Progenitor cell of endocrine pancreas (in vitro differentiated cells): ENCODE data around the gene SYCN. TPM values are rescaled to one million over a fixed set of nuclear protein-coding genes. Genes with fewer than 3 reads are reported as not detected.
"Not testable (repeated sequence)": the region's sequence is repeated elsewhere in the genome, so short reads cannot be mapped to it uniquely, and the experiment has no call there.

Experiments used
- DNase-seq: peaks from one replicate; pipeline ENCODE4 v3.0.0; 2021; ENCODE audit warnings: low spot score; ENCODE audit not compliant: unreplicated experiment
- H3K27ac Mint-ChIP-seq: 2 replicates; pipeline ENCODE4 v1.8.0; 2021; ENCODE audit warnings: mild to moderate bottlenecking, moderate library complexity, mixed read lengths
- H3K27me3 Mint-ChIP-seq: 2 replicates; pipeline ENCODE4 v1.8.0; 2021; ENCODE audit warnings: mixed read lengths
- H3K36me3 Mint-ChIP-seq: 2 replicates; pipeline ENCODE4 v1.8.0; 2022; ENCODE audit warnings: mixed read lengths; ENCODE audit not compliant: insufficient read depth
- H3K4me1 Mint-ChIP-seq: 2 replicates; pipeline ENCODE4 v1.8.0; 2021; ENCODE audit warnings: low read depth, mixed read lengths
- H3K4me3 Mint-ChIP-seq: 2 replicates; pipeline ENCODE4 v1.8.0; 2021; ENCODE audit warnings: low read depth, mild to moderate bottlenecking, moderate library complexity, mixed read lengths
- H3K9me3 Mint-ChIP-seq: 2 replicates; pipeline ENCODE4 v1.8.0; 2021; ENCODE audit warnings: low read depth, mixed read lengths
- total RNA-seq: library from RNA; stranded (reverse); gene quantifications from 2 replicates; pipeline ENCODE4 v1.2.1, GENCODE V29; 2021
- TF ChIP-seq, protein P1 (sequence below): fragments of 200-600 bp; sonication (generic); IDR thresholded peaks from one replicate; pipeline ENCODE4 v1.5.0; 2021; ENCODE audit warnings: antibody characterized with exemption, mild to moderate bottlenecking; ENCODE audit not compliant: unreplicated experiment

The SYCN gene
- total RNA-seq, 1 donor from 2014 or later = not detected

DNA sequence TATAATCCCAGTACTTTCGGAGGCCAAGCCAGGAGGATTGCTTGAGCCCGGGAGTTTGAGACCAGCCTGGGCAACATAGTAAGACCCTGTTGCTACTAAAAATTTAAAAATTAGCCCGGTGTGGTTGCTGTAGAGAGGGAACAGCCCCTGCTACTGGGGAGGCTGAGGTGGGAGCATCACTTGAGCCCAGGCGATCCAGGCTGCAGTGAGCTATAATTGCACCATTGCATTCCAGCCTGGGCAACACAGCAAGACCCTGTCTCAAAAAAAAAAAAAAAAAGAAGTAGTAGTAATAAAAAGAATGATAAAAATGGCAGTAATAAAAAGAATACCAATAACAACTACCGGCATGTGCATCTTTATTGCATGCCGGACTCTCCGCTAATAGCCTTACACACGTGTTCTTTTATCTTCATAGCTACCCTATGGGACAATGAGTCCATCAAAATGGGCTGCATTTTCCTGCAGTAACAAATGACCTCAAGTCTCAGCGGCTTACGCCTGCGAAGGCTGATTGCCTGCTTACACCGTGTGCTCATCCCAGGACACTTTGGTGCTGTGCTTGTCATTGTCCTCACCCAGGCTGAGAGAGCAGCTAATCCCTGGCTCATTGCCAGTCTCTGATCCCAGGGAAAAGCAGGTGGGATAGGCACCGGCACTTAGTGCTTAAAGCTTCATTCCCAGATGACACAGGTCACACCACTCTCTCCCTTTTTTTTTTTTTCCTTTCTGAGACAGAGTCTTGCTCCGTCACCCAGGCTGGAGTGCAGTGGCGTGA is 14.4 kb upstream of the SYCN start:
- no peak overlapping the region for H3K4me3 Mint-ChIP-seq
- TF ChIP-seq, protein P1, sequence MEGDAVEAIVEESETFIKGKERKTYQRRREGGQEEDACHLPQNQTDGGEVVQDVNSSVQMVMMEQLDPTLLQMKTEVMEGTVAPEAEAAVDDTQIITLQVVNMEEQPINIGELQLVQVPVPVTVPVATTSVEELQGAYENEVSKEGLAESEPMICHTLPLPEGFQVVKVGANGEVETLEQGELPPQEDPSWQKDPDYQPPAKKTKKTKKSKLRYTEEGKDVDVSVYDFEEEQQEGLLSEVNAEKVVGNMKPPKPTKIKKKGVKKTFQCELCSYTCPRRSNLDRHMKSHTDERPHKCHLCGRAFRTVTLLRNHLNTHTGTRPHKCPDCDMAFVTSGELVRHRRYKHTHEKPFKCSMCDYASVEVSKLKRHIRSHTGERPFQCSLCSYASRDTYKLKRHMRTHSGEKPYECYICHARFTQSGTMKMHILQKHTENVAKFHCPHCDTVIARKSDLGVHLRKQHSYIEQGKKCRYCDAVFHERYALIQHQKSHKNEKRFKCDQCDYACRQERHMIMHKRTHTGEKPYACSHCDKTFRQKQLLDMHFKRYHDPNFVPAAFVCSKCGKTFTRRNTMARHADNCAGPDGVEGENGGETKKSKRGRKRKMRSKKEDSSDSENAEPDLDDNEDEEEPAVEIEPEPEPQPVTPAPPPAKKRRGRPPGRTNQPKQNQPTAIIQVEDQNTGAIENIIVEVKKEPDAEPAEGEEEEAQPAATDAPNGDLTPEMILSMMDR = no peak
- H3K27ac Mint-ChIP-seq = no peak overlapping the region
- peaks cover 5% of the 10 kb centered on the region for H3K9me3 Mint-ChIP-seq
- H3K27me3 Mint-ChIP-seq = peaks cover 48% of the 10 kb centered on the region
- no peaks in the 10 kb centered on the region for H3K36me3 Mint-ChIP-seq
- H3K4me1 Mint-ChIP-seq = no peaks in the 10 kb centered on the region
- DNase-seq = no peak

DNA sequence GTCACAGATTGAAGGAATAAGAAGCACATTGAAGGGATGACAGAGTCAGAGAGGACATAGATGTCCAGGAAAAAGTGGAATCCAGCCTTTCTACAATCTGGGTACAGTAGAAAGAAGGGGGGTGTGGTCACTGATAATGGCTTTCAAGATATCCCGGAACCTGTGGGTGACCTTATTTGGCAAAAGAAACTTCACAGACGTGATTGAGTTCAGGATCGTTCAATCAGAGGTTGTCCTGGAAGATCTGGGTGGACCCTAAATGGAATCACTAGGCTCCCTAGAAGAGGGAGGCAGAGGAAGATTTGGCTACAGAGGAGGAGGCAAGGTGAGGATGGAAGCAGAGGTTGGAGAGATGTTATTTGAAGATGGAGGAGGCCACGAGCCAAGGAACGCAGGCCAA is 13.0 kb upstream of the SYCN start:
- peaks cover 44% of the 10 kb centered on the region for H3K27me3 Mint-ChIP-seq
- H3K9me3 Mint-ChIP-seq = peaks cover 5% of the 10 kb centered on the region
- H3K4me3 Mint-ChIP-seq = no peak overlapping the region
- no peak overlapping the region for H3K27ac Mint-ChIP-seq
- H3K36me3 Mint-ChIP-seq = no peaks in the 10 kb centered on the region
- no peak for DNase-seq
- TF ChIP-seq, protein P1 = no peak
- no peaks in the 10 kb centered on the region for H3K4me1 Mint-ChIP-seq

DNA sequence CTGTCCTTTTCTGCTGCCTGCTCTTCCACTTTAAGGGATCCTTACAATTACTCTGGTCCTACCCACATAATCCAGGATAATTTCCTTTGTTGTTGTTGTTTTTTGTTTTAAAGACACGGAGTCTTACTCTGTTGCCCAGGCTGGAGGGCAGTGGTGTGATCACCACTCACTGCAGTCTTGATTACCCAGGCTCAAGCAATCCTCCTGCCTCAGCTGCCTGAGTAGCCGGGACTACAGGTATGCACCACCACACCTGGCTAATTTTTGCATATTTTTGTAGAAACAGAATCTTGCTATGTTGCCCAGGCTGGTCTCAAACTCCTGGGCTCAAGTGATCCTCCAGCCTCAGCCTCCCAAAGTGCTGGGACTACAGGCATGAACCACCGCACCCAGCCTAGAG is 11.3 kb upstream of the SYCN start:
- peaks cover 36% of the 10 kb centered on the region for H3K27me3 Mint-ChIP-seq
- not testable (repeated sequence) for H3K4me1 Mint-ChIP-seq, H3K36me3 Mint-ChIP-seq, H3K4me3 Mint-ChIP-seq, DNase-seq, H3K27ac Mint-ChIP-seq, H3K9me3 Mint-ChIP-seq

DNA sequence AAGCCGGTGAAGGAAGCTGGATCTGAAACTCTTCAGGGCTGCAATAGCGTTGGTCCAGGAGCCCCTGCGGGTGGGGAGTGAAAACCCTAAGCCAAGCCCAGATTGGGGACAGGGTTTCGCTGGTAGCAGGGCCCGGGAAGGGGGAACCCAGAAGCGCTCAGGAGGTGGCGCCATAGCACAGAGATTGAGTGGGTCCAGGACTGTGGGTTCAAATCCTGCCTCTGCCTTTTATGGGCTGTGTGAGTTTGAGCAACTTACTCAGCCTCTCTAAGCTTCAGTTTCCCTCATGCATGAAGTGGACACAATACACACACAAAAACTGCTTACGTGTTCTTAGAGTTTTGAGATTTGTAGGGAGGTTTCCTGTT is 8.3 kb upstream of the SYCN start:
- Mint-ChIP-seq H3K27me3 (peaks cover 24% of the 10 kb centered on the region), H3K9me3 (peaks cover 5% of the 10 kb centered on the region), H3K36me3 (no peaks in the 10 kb centered on the region), H3K4me1 (peaks cover 5% of the 10 kb centered on the region), H3K4me3 (no peak overlapping the region), H3K27ac (no peak overlapping the region)
- TF ChIP-seq, protein P1 = peak; percentile 21
- DNase-seq = no peak

DNA sequence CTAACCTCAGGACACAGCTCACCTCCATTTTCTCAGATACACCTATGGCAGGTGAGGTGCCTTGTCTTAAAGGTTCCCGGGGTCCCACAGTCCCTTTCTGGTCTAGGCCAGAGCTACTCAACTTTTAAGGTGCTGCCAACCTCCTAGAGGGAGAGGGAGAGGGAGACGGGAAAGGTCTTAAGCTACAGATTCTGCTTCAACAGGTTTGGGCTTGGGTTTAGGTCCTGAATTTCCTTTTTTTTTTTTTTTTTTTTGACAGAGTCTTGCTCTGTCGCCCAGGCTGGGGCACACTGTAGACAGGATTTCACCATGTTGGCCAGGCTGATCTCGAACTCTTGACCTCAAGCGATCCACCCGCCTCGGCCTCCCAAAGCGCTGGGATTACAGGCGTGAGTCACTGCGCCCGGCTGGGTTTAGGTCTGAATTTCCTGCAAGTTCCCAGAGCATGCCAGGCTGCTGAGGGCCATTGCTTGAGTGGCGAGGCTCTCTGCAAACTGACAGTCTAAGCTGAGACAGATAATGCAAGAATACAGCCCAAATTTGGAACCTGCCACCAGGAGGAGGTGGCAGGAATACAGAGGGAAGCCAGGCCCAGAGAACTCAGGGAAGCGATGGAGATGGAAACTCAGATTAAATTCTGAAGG is 7.8 kb upstream of the SYCN start:
- no peak overlapping the region for H3K27ac Mint-ChIP-seq
- peaks cover under 1% of the 10 kb centered on the region for H3K9me3 Mint-ChIP-seq
- H3K27me3 Mint-ChIP-seq = peaks cover 19% of the 10 kb centered on the region
- peaks cover 5% of the 10 kb centered on the region for H3K4me1 Mint-ChIP-seq
- no peak for DNase-seq
- TF ChIP-seq, protein P1 = no peak
- H3K4me3 Mint-ChIP-seq = no peak overlapping the region
- no peaks in the 10 kb centered on the region for H3K36me3 Mint-ChIP-seq

DNA sequence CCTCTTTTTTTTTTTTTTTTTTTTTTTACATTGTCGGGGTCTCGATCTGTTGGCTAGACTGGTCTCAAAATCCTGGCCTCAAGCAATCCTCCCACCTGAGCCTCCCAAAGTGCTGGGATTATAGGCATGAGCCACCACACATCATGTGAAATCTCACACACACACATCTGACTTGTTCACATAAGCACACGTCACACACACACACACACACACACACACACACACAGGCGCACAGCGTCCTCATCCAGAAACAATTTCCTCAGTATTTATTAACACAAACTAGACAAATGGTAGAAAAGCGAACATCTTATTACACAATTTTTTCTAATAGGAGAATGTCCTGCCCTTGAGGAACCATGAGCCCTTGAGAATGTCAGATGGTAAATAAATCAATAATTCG is 5.1 kb upstream of the SYCN start:
- peak overlapping the region; percentile 17 for H3K27ac Mint-ChIP-seq
- H3K36me3 Mint-ChIP-seq = no peaks in the 10 kb centered on the region
- DNase-seq = no peak
- H3K9me3 Mint-ChIP-seq = no peaks in the 10 kb centered on the region
- H3K27me3 Mint-ChIP-seq = peaks cover 18% of the 10 kb centered on the region
- TF ChIP-seq, protein P1 = no peak
- peaks cover 8% of the 10 kb centered on the region for H3K4me1 Mint-ChIP-seq
- no peak overlapping the region for H3K4me3 Mint-ChIP-seq
